ENCODE results near the gene UFM1. TPM values are rescaled to one million over a fixed set of nuclear protein-coding genes. Genes with fewer than 3 reads are reported as not detected.
"Not testable (repeated sequence)": the region's sequence is repeated elsewhere in the genome, so short reads cannot be mapped to it uniquely, and the experiment has no call there.

UFM1 gene
- total RNA-seq, result 10 to 100 TPM; 35.2 to 56.7 (median 40.5) TPM

DNA sequence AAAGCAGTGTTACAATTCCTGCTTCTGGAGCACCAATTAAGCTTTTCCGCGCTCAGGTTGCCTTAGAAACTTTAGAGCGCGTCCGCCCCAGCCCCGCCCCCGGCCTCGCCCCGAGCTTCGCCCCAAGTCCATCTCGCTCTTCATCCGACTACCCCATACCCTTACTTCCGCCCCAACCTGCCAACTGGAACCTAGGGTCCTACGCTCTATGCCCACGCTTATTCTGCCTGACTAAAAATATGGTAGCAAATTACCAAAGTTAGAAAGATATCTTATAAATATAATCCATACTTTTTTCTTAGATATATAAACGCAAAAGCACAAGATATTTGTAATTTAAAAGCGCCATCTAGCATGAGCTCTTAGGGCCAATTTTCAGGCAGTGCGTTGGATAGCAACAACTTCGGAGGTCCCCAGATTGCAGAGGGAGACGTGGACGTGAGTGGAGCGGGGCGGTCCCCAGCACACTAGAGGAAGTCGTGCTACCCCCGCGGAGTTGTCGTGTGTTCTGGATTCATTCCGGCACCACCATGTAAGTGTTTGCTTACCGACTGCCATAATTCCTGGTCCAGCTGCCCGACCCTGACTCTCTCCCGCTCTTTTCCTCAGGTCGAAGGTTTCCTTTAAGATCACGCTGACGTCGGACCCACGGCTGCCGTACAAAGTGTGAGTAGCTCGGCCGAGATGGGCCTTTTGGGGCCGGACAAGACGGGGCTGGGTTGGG, at the start of gene UFM1:
UFM1 (plus strand) TSS at position 462 of the 724 bp plus-strand sequence; CDS start at position 531, 69 bp downstream.
- H3K9me3 ChIP-seq, result no peaks in the 10 kb centered on the region
- 1% methylated on average over 41 of the region's 41 CpGs for WGBS
- no peaks in the 10 kb centered on the region for H3K27me3 ChIP-seq
- peak within 1 kb of the TSS; percentile 75 for H3K4me3 ChIP-seq
- DNase-seq (ENCODE audit: low spot score in 2 of 2), result peak; percentile 94 to 95
- TF ChIP-seq EP300 (IDR thresholded peaks at IDR 0.05) (no peak), POLR2AphosphoS5 (IDR thresholded peaks at IDR 0.05) (peak in 1 of 3 donors; percentile 44), POLR2A (IDR thresholded peaks at IDR 0.05) (peak; percentile 38 to 83)
- TF ChIP-seq, protein P1, sequence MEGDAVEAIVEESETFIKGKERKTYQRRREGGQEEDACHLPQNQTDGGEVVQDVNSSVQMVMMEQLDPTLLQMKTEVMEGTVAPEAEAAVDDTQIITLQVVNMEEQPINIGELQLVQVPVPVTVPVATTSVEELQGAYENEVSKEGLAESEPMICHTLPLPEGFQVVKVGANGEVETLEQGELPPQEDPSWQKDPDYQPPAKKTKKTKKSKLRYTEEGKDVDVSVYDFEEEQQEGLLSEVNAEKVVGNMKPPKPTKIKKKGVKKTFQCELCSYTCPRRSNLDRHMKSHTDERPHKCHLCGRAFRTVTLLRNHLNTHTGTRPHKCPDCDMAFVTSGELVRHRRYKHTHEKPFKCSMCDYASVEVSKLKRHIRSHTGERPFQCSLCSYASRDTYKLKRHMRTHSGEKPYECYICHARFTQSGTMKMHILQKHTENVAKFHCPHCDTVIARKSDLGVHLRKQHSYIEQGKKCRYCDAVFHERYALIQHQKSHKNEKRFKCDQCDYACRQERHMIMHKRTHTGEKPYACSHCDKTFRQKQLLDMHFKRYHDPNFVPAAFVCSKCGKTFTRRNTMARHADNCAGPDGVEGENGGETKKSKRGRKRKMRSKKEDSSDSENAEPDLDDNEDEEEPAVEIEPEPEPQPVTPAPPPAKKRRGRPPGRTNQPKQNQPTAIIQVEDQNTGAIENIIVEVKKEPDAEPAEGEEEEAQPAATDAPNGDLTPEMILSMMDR (IDR thresholded peaks at IDR 0.05), result no peak
- H3K36me3 ChIP-seq, result peaks cover 3% of the 10 kb centered on the region
- peak within 1 kb of the TSS; percentile 91 for H3K27ac ChIP-seq
- H3K4me1 ChIP-seq, result peaks cover 33% of the 10 kb centered on the region

DNA sequence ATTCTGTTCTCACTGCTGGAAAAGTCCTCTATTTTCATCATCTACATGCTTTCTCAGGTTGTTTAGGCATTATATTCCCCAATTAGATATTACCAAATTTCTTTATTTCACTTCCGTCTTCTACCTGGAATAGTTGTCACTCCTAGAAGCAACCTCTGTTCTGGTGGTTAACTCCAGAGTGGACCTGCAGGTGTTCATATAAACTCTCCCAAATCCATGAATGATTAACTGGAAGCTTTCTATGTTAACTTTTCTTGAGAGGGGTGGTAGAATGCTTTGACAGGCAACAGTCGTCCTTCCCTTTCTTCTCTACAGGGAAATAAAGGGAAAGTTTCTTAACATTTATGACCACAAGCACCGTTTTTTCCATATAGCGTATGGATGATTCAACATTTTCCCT, 48.4 kb upstream of the UFM1 start:
- no peak for TF ChIP-seq EP300 (IDR thresholded peaks at IDR 0.05)
- Histone ChIP-seq H3K4me1 (no peaks in the 10 kb centered on the region), H3K4me3 (no peak overlapping the region), H3K36me3 (no peaks in the 10 kb centered on the region), H3K9me3 (no peaks in the 10 kb centered on the region), H3K27ac (no peak overlapping the region), H3K27me3 (no peaks in the 10 kb centered on the region)
- 93% methylated on average over 4 of the region's 4 CpGs for WGBS
- no peak for DNase-seq (ENCODE audit: low spot score in 2 of 2)

DNA sequence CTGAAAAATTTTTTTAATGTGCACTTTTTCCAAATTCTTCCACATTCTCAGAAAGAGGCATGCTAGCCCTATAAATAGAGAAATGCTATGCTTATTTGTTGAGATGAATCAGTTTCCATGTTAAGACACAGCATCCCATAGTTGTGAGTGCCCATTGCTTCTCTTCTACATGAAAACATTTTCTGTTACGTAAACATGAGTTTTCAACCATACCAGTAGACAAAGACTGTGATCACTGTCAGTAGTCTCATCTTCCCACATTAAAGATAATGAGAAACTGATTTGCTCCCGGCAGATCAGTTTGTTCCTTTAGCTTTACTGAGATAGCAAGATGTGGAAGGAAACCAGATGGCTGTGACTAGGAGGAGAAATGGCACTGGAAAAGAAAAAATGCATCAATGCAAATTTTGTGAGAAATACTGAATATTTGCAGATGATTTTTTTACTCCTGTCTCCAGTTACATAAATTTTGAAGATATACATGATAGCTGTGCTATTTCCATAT, 45.8 kb upstream of the UFM1 start:
- 45% methylated on average over 2 of the region's 2 CpGs for WGBS
- Histone ChIP-seq H3K4me1 (no peaks in the 10 kb centered on the region), H3K36me3 (no peaks in the 10 kb centered on the region), H3K4me3 (no peak overlapping the region), H3K9me3 (no peaks in the 10 kb centered on the region), H3K27me3 (no peaks in the 10 kb centered on the region), H3K27ac (no peak overlapping the region)
- TF ChIP-seq, protein P1 (IDR thresholded peaks at IDR 0.05), result no peak
- TF ChIP-seq POLR2AphosphoS5 (IDR thresholded peaks at IDR 0.05) (no peak), POLR2A (IDR thresholded peaks at IDR 0.05) (no peak), EP300 (IDR thresholded peaks at IDR 0.05) (no peak)
- no peak for DNase-seq (ENCODE audit: low spot score in 2 of 2)

DNA sequence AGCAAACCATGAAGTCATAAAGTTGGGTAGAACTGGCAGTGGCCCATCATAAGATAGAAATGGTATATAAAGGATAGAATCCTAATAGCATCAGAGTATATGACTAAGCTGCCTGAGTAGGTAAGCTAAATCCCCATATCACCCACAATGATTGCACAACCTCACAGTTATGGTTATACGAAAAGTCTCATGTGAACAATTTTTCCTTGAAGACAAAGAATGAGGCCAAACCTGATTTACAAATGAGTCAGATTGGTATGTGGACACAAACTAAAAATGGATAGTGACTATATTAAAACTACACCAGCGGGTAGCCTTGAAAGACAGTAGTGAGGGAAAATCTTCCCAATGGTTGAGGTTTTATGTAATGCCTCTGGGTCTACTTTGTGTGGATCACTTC, 40.9 kb upstream of the UFM1 start:
- no peak overlapping the region for H3K27ac ChIP-seq
- no peaks in the 10 kb centered on the region for H3K9me3 ChIP-seq
- TF ChIP-seq POLR2A (IDR thresholded peaks at IDR 0.05), result no peak
- no peak overlapping the region for H3K4me3 ChIP-seq
- H3K36me3 ChIP-seq, result no peaks in the 10 kb centered on the region
- no peaks in the 10 kb centered on the region for H3K4me1 ChIP-seq
- WGBS, result 69% methylated on average over 2 of the region's 2 CpGs
- H3K27me3 ChIP-seq, result no peaks in the 10 kb centered on the region
- no peak for DNase-seq (ENCODE audit: low spot score in 2 of 2)

DNA sequence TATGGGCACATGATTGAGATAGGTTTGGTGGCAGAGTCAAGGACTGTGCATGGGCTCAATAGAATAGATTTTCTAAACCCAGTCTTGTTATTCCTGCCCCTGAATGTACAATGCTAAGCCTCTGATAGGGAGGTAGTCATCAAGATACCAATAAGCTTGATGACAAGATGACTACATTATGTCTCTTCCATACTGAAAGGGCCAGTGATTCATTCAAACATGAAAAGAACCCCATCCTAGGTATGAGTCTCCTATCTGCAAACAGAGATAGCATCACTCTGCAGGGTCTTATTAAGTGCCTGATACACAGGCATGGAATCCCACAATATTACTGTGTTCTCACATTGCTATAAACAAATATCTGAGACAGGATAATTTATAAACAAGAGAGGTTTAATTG, 40.3 kb upstream of the UFM1 start:
- Histone ChIP-seq H3K27ac (no peak overlapping the region), H3K36me3 (no peaks in the 10 kb centered on the region), H3K4me1 (no peaks in the 10 kb centered on the region), H3K4me3 (no peak overlapping the region), H3K27me3 (no peaks in the 10 kb centered on the region), H3K9me3 (no peaks in the 10 kb centered on the region)
- no peak for DNase-seq (ENCODE audit: low spot score in 2 of 2)
- TF ChIP-seq EP300 (IDR thresholded peaks at IDR 0.05) (no peak), POLR2A (IDR thresholded peaks at IDR 0.05) (no peak)
- TF ChIP-seq, protein P1 (IDR thresholded peaks at IDR 0.05), result no peak

DNA sequence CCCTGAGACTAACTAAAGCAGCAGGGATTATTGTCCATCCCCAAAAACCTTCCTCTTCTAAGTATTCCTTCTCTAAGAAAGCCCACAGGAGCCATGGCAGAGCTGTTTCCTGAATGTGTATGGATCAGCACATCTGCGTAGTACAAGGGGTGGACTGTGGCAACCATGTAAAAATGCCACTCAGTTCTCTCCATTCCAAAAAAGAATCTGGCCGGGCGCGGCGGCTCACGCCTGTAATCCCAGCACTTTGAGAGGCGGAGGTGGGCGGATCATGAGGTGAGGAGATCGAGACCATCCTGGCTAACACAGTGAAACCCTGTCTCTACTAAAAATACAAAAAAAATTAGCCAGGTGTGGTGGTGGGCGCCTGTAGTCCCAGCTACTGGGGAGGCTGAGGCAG, 38.5 kb upstream of the UFM1 start:
- not testable (repeated sequence) for H3K4me3 ChIP-seq; H3K27me3 ChIP-seq; H3K4me1 ChIP-seq; H3K9me3 ChIP-seq; H3K27ac ChIP-seq; H3K36me3 ChIP-seq; DNase-seq (ENCODE audit: low spot score in 2 of 2)
- WGBS, result 98% methylated on average over 10 of the region's 10 CpGs

DNA sequence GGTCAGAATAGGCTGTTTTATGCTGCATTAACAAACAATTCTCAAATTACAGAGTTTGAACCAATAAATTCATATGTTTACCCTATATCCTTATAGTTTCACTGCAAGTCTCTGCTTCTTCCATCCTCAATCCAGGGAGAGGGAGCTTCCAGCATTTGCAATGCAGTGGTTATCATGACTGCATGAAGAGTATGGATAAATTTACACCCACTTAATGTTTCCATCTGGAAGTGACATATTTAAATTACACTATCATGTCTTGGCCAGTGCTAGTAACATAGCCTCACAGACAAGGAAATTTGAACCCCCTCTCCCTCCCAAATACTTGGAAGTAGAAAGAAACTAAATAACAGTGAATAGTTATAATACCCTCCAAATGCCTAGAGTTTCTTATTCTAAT, 33.5 kb upstream of the UFM1 start:
- DNase-seq (ENCODE audit: low spot score in 2 of 2), result no peak
- Histone ChIP-seq H3K9me3 (no peaks in the 10 kb centered on the region), H3K27ac (no peak overlapping the region), H3K36me3 (no peaks in the 10 kb centered on the region), H3K27me3 (no peaks in the 10 kb centered on the region), H3K4me3 (no peak overlapping the region), H3K4me1 (no peaks in the 10 kb centered on the region)
- TF ChIP-seq POLR2AphosphoS5 (IDR thresholded peaks at IDR 0.05) (no peak), EP300 (IDR thresholded peaks at IDR 0.05) (no peak), POLR2A (IDR thresholded peaks at IDR 0.05) (no peak)
- TF ChIP-seq, protein P1 (IDR thresholded peaks at IDR 0.05), result no peak
